T1000 (cell line): ENCODE results near the gene TMCO1.
"Not testable (repeated sequence)": the region's sequence is repeated elsewhere in the genome, so short reads cannot be mapped to it uniquely, and the experiment has no call there.

ENCODE experiments used
- DNase-seq: peaks from one replicate; lab custom pipeline; 2025; ENCODE audit warnings: mixed read lengths; lab: John Stamatoyannopoulos, UW

TMCO1 gene

GRCh38 chr1:165686971-165687433 lies 81.7 kb downstream of the TMCO1 start:
- no peak for DNase-seq

GRCh38 chr1:165686121-165686970 lies 82.3 kb downstream of the TMCO1 start:
- DNase-seq, result no peak

- no peak for DNase-seq
Observed at GRCh38 chr1:165683848-165684485, 84.7 kb downstream of the TMCO1 start.

- not testable (repeated sequence) for DNase-seq
Observed at GRCh38 chr1:165680773-165681172, 87.9 kb downstream of the TMCO1 start.

GRCh38 chr1:165680303-165680702 lies 88.4 kb downstream of the TMCO1 start:
- DNase-seq, result no peak

- DNase-seq, result no peak
Observed at GRCh38 chr1:165679282-165680036, 89.2 kb downstream of the TMCO1 start.

- no peak for DNase-seq
Observed at GRCh38 chr1:165678509-165678908, 90.2 kb downstream of the TMCO1 start.
